Neural cell (in vitro differentiated cells): ENCODE results near the gene ANKFY1. TPM values are rescaled to one million over a fixed set of nuclear protein-coding genes. Genes with fewer than 3 reads are reported as not detected.

Source experiments
- H2AFZ ChIP-seq: fragments of 200-600, 300-800 bp; sonication (generic), shearing (Covaris generic); 2 replicates; pipeline ENCODE4 v1.6.0; 2014; ENCODE audit warnings: low read depth, mild to moderate bottlenecking, antibody characterized with exemption, low read length, moderate library complexity
- H3F3A ChIP-seq: fragments of 200-600 bp; shearing (Covaris generic); 2 replicates; pipeline ENCODE4 v1.6.1; 2016; ENCODE audit warnings: mild to moderate bottlenecking, moderate library complexity, mixed read lengths, antibody characterized with exemption, low read length; ENCODE audit not compliant: insufficient read depth, poor library complexity, severe bottlenecking
- H3K27ac ChIP-seq: fragments of 200-600, 300-800 bp; sonication (generic), shearing (Covaris generic); 2 replicates; pipeline ENCODE4 v1.5.1; 2014; ENCODE audit warnings: mild to moderate bottlenecking, low read length, moderate library complexity
- H3K27me3 ChIP-seq: fragments of 300-800, 200-600 bp; sonication (generic), shearing (Covaris generic); 2 replicates; pipeline ENCODE4 v1.6.0; 2014; ENCODE audit warnings: mild to moderate bottlenecking, low read depth, low read length, moderate library complexity; ENCODE audit not compliant: insufficient read depth
- H3K36me3 ChIP-seq: fragments of 300-800, 200-600 bp; sonication (generic), shearing (Covaris generic); 2 replicates; pipeline ENCODE4 v1.5.1; 2014; ENCODE audit warnings: mild to moderate bottlenecking, antibody characterized with exemption, low read length, moderate library complexity; ENCODE audit not compliant: insufficient read depth
- H3K4me2 ChIP-seq: fragments of 300-800, 200-600 bp; sonication (generic), shearing (Covaris generic); 2 replicates; pipeline ENCODE4 v1.6.0; 2014; ENCODE audit warnings: mild to moderate bottlenecking, low read length
- H3K4me3 ChIP-seq: fragments of 300-800, 200-600 bp; sonication (generic), shearing (Covaris generic); 2 replicates; pipeline ENCODE4 v1.5.1; 2014; ENCODE audit warnings: mild to moderate bottlenecking, low read length, moderate library complexity
- H3K79me2 ChIP-seq: fragments of 200-600 bp; shearing (Covaris generic); replicated peaks from 2 replicates; pipeline ENCODE4 v1.6.0; 2014; ENCODE audit warnings: mild to moderate bottlenecking, low read length, moderate library complexity; ENCODE audit not compliant: insufficient read depth
- H3K9ac ChIP-seq: fragments of 300-800, 200-600 bp; sonication (generic), shearing (Covaris generic); 2 replicates; pipeline ENCODE4 v1.6.1; 2016; ENCODE audit warnings: mild to moderate bottlenecking, low read length, mixed read lengths
- H3K9me2 ChIP-seq: fragments of 200-600 bp; shearing (Covaris generic); 2 replicates; pipeline ENCODE4 v1.6.1; 2016; ENCODE audit warnings: mild to moderate bottlenecking, low read length, mixed read lengths; ENCODE audit not compliant: insufficient read depth
- H3K9me3 ChIP-seq: fragments of 200-600, 300-800 bp; sonication (generic), shearing (Covaris generic); 2 replicates; pipeline ENCODE4 v1.6.1; 2016; ENCODE audit warnings: mild to moderate bottlenecking, mixed run types, low read length, moderate library complexity, mixed read lengths
- H4K20me1 ChIP-seq: fragments of 200-600 bp; shearing (Covaris generic); 2 replicates; pipeline ENCODE4 v1.6.1; 2016; ENCODE audit warnings: mild to moderate bottlenecking, mixed run types; ENCODE audit not compliant: insufficient read depth
- CTCF ChIP-seq: fragments of 450-650 bp; IDR thresholded peaks from 2 replicates; pipeline ENCODE4 v1.5.1; 2014; ENCODE audit warnings: antibody characterized with exemption, mild to moderate bottlenecking, moderate library complexity; ENCODE audit not compliant: poor library complexity, severe bottlenecking
- EP300 ChIP-seq: fragments of 450-650 bp; conservative IDR thresholded peaks from 2 replicates; pipeline ENCODE4 v1.6.1; 2014; ENCODE audit warnings: antibody characterized with exemption, mild to moderate bottlenecking, moderate library complexity; ENCODE audit not compliant: poor library complexity, severe bottlenecking
- EZH2 ChIP-seq: fragments of 200-600, 300-800 bp; shearing (Covaris generic), sonication (generic); IDR thresholded peaks from 2 replicates; pipeline ENCODE4 v1.6.1; 2014; ENCODE audit warnings: antibody characterized with exemption, low read length, borderline replicate concordance, mild to moderate bottlenecking; ENCODE audit not compliant: insufficient read depth, poor library complexity, severe bottlenecking
- MXI1 ChIP-seq: fragments of 450-650 bp; conservative IDR thresholded peaks from 2 replicates; pipeline ENCODE4 v1.6.1; 2014; ENCODE audit warnings: antibody characterized with exemption, mild to moderate bottlenecking; ENCODE audit not compliant: poor library complexity, severe bottlenecking
- POLR2AphosphoS5 ChIP-seq: IDR thresholded peaks from 2 replicates; pipeline ENCODE4 v1.6.1; 2012
- RAD21 ChIP-seq: fragments of 450-650 bp; conservative IDR thresholded peaks from 2 replicates; pipeline ENCODE4 v1.6.1; 2014; ENCODE audit warnings: antibody characterized with exemption, mild to moderate bottlenecking, moderate library complexity
- REST ChIP-seq: IDR thresholded peaks from 2 replicates; pipeline ENCODE4 v1.6.1; 2012; ENCODE audit warnings: borderline replicate concordance
- SMC3 ChIP-seq: fragments of 450-650 bp; conservative IDR thresholded peaks from 2 replicates; pipeline ENCODE4 v1.6.1; 2014; ENCODE audit warnings: antibody characterized with exemption, mild to moderate bottlenecking, moderate library complexity; ENCODE audit not compliant: poor library complexity
- TAF1 ChIP-seq: IDR thresholded peaks from 2 replicates; pipeline ENCODE4 v1.6.1; 2012; ENCODE audit warnings: low read depth
- polyA plus RNA-seq: library from polyadenylated mRNA; depleted of rRNA; stranded (reverse); fragments of >200 nt; gene quantifications from 2 replicates; pipeline ENCODE4 v1.2.3, GENCODE V29; 2014

ANKFY1 gene
- polyA plus RNA-seq, 1 donor from 2014 or later: 25.6 TPM

- Histone ChIP-seq H3K27ac (no peak overlapping the region), H3K9me3 (no peaks in the 10 kb centered on the region), H3K27me3 (no peaks in the 10 kb centered on the region), H3K4me3 (no peak overlapping the region), H3K9me2 (no peaks in the 10 kb centered on the region), H4K20me1 (no peaks in the 10 kb centered on the region), H3K9ac (no peak overlapping the region), H2AFZ (no peak overlapping the region), H3K4me2 (no peak overlapping the region), H3K79me2 (no peaks in the 10 kb centered on the region), H3K36me3 (no peaks in the 10 kb centered on the region), H3F3A (no peaks in the 10 kb centered on the region)
- TF ChIP-seq MXI1 (no peak), RAD21 (no peak), TAF1 (no peak), EP300 (no peak), CTCF (no peak), EZH2 (no peak), REST (no peak), SMC3 (no peak), POLR2AphosphoS5 (no peak)
Observed at GRCh38 chr17:4272213-4272971, 8.6 kb upstream of the ANKFY1 start.

- no peak overlapping the region for H3K27ac ChIP-seq
- TF ChIP-seq TAF1 (no peak), CTCF (no peak), SMC3 (no peak), POLR2AphosphoS5 (no peak), EZH2 (no peak), RAD21 (no peak), MXI1 (no peak), EP300 (no peak), REST (no peak)
- no peaks in the 10 kb centered on the region for H3K36me3 ChIP-seq
Observed at GRCh38 chr17:4270736-4271135, 7.0 kb upstream of the ANKFY1 start.

More at GRCh38 chr17:4270736-4271135, 7.0 kb upstream of the ANKFY1 start:
- Histone ChIP-seq H3K79me2 (no peaks in the 10 kb centered on the region), H3F3A (no peaks in the 10 kb centered on the region), H3K9ac (no peak overlapping the region), H3K4me3 (no peak overlapping the region), H4K20me1 (no peaks in the 10 kb centered on the region), H2AFZ (no peak overlapping the region), H3K9me2 (no peaks in the 10 kb centered on the region), H3K4me2 (no peak overlapping the region), H3K27me3 (no peaks in the 10 kb centered on the region), H3K9me3 (no peaks in the 10 kb centered on the region)
